K562 (cell line): ENCODE measurements around the gene CLDN5. TPM values are rescaled to one million over a fixed set of nuclear protein-coding genes. Genes with fewer than 3 reads are reported as not detected.

ENCODE experiments used
- BRD4 ChIP-seq: fragments of 200-600 bp; sonication (generic); IDR thresholded peaks from 2 replicates; pipeline ENCODE4 v1.6.1; 2017; ENCODE audit warnings: inconsistent platforms
- FIP1L1 ChIP-seq: fragments of 200-400 bp; formaldehyde crosslinking; IDR thresholded peaks from 2 replicates; pipeline ENCODE4 v1.6.1; 2018; ENCODE audit warnings: mild to moderate bottlenecking, low read depth, low read length; ENCODE audit not compliant: poor library complexity, severe bottlenecking
- FOXA3 ChIP-seq, 2 experiments: fragments of 450-650 bp in 1 of 2; sonication (generic) in 1 of 2; formaldehyde crosslinking; IDR thresholded peaks in 1 of 2; conservative IDR thresholded peaks in 1 of 2; 2 replicates each; pipeline versions ENCODE4 v1.4.0 to v1.8.0; 2020 to 2022; ENCODE audit warnings: mild to moderate bottlenecking in 2 of 2, missing genetic modification reagents in 1 of 2
- HCFC1 ChIP-seq: IDR thresholded peaks from 2 replicates; pipeline ENCODE4 v1.6.1; 2012; ENCODE audit warnings: low read depth, low read length, improper control_type of control experiment
- KLF13 ChIP-seq: fragments of 450-650 bp; IDR thresholded peaks from 2 replicates; pipeline ENCODE4 v1.6.1; 2016; ENCODE audit warnings: missing genetic modification characterization, low read depth, mild to moderate bottlenecking, missing compliant biosample characterization, moderate library complexity, borderline replicate concordance
- KLF6 ChIP-seq: fragments of 250-450 bp; sonication (Bioruptor Pico); IDR thresholded peaks from 2 replicates; pipeline ENCODE4 v1.4.0; 2020; ENCODE audit warnings: mild to moderate bottlenecking, moderate library complexity, borderline replicate concordance
- NBN ChIP-seq: fragments of 450-650 bp; IDR thresholded peaks from 2 replicates; pipeline ENCODE4 v1.6.1; 2016; ENCODE audit warnings: low read depth, mild to moderate bottlenecking
- NR4A1 ChIP-seq, 2 experiments: fragments of 250-450 bp in 1 of 2; fragments of 450-650 bp in 1 of 2; sonication (Bioruptor Pico) in 1 of 2; IDR thresholded peaks; 2 replicates each; pipeline versions ENCODE4 v1.4.0 to v1.6.1; 2016 to 2020; ENCODE audit warnings: mild to moderate bottlenecking in 2 of 2, missing compliant biosample characterization in 1 of 2, missing genetic modification characterization in 1 of 2, moderate library complexity in 1 of 2
- RAD21 ChIP-seq, 2 experiments: fragments of 250-450 bp in 1 of 2; fragments of 450-650 bp in 1 of 2; sonication (Bioruptor Pico) in 1 of 2; formaldehyde crosslinking in 1 of 2; IDR thresholded peaks in 1 of 2; conservative IDR thresholded peaks in 1 of 2; 2 replicates each; pipeline versions ENCODE4 v1.4.0 to v1.8.0; 2020 to 2022; ENCODE audit warnings: mild to moderate bottlenecking in 2 of 2, moderate library complexity in 1 of 2
- RBFOX2 ChIP-seq: fragments of 200-400 bp; formaldehyde crosslinking; IDR thresholded peaks from 2 replicates; pipeline ENCODE4 v1.6.1; 2017; ENCODE audit warnings: low read depth, mild to moderate bottlenecking, low read length, moderate library complexity
- SP2 ChIP-seq: IDR thresholded peaks from 2 replicates; pipeline ENCODE4 v1.6.1; 2011; ENCODE audit warnings: mild to moderate bottlenecking, low read depth, low read length, moderate library complexity; ENCODE audit not compliant: poor library complexity, severe bottlenecking; ENCODE audit errors: extremely low read depth
- ZNF263 ChIP-seq: sonication (generic); formaldehyde crosslinking; IDR thresholded peaks from 2 replicates; pipeline ENCODE4 v1.8.0; 2022; ENCODE audit warnings: mild to moderate bottlenecking, missing genetic modification reagents, borderline replicate concordance
- ZNF282 ChIP-seq: sonication (generic); formaldehyde crosslinking; IDR thresholded peaks from 2 replicates; pipeline ENCODE4 v1.8.1; 2023; ENCODE audit warnings: missing genetic modification reagents
- ZNF79 ChIP-seq: fragments of 250-450 bp; sonication (Bioruptor Pico); IDR thresholded peaks from 2 replicates; pipeline ENCODE4 v1.4.0; 2020; ENCODE audit warnings: low read depth, mild to moderate bottlenecking, moderate library complexity
- polyA plus RNA-seq, 8 experiments: library from polyadenylated mRNA; depleted of rRNA in 4 of 8; stranded (reverse) in 5 of 8; unstranded in 3 of 8; fragments of >200 nt; fragmentation: Nextera tagmentation in 2 of 8; fragmentation: Illumina TruSeq in 1 of 8; extraction: Ambion mirVana in 2 of 8; extraction: Trizol in 1 of 8; gene quantifications; 2 replicates each; pipeline versions ENCODE4 v1.2.1 to v1.2.3, GENCODE V29; 2011 to 2014; ENCODE audit warnings: inconsistent platforms in 1 of 8, missing spikeins in 1 of 8
- total RNA-seq, 7 experiments: library from RNA; depleted of rRNA in 6 of 7; stranded (reverse); fragments of >200 nt in 6 of 7; fragmentation: Illumina TruSeq in 2 of 7; extraction: Trizol in 2 of 7; gene quantifications; 2 replicates each; pipeline versions ENCODE4 v1.2.1 to v1.2.3, GENCODE V29; 2011 to 2021; ENCODE audit warnings: low replicate concordance in 1 of 7
- TF ChIP-seq, protein P1 (sequence below): fragments of 450-650 bp; formaldehyde crosslinking; IDR thresholded peaks from 2 replicates; pipeline ENCODE4 v1.4.0; 2020; ENCODE audit warnings: mild to moderate bottlenecking
- TF ChIP-seq, protein P2 (sequence below): fragments of 250-450 bp; sonication (Bioruptor Pico); IDR thresholded peaks from 2 replicates; pipeline ENCODE4 v1.5.0; 2021; ENCODE audit warnings: mild to moderate bottlenecking, borderline replicate concordance
- TF ChIP-seq, protein P3 (sequence below), 2 experiments: fragments of 450-650 bp in 1 of 2; sonication (generic) in 1 of 2; formaldehyde crosslinking in 1 of 2; IDR thresholded peaks in 1 of 2; conservative IDR thresholded peaks in 1 of 2; 2 replicates each; pipeline versions ENCODE4 v1.6.1 to v1.8.1; 2016 to 2023; ENCODE audit warnings: mild to moderate bottlenecking in 2 of 2, moderate library complexity in 2 of 2, inconsistent platforms in 1 of 2, missing genetic modification reagents in 1 of 2
- TF ChIP-seq, protein P4 (sequence below): sonication (generic); formaldehyde crosslinking; IDR thresholded peaks from 2 replicates; pipeline ENCODE4 v1.8.0; 2022; ENCODE audit warnings: missing genetic modification reagents, mild to moderate bottlenecking, borderline replicate concordance

The CLDN5 gene
- total and polyA plus RNA-seq, 9 of the 15 experiments (the other 6 are each of a cell fraction or from before 2014, with no cell fraction given): 0.20 TPM; not detected in 8

GRCh38 chr22:19479355-19480172 lies 44.6 kb downstream of the CLDN5 start, which contains the start of gene CDC45 (continued):
- TF ChIP-seq, protein P1, sequence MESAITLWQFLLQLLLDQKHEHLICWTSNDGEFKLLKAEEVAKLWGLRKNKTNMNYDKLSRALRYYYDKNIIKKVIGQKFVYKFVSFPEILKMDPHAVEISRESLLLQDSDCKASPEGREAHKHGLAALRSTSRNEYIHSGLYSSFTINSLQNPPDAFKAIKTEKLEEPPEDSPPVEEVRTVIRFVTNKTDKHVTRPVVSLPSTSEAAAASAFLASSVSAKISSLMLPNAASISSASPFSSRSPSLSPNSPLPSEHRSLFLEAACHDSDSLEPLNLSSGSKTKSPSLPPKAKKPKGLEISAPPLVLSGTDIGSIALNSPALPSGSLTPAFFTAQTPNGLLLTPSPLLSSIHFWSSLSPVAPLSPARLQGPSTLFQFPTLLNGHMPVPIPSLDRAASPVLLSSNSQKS (CRISPR knock-in tag): peak; percentile 88; the same call in 1 of the 2 replicates
- TF ChIP-seq FIP1L1 (peak; percentile 91), RBFOX2 (peak; percentile 97), NBN (no peak), ZNF282 (no peak), KLF13 (tag) (peak; percentile 88), ZNF263 (CRISPR knock-in tag) (no peak), FOXA3 (CRISPR knock-in tag; conservative IDR thresholded peaks at IDR 0.05 in 1 of 2, IDR thresholded peaks at IDR 0.05 in 1 of 2) (peak in 1 of 2 experiments; percentile 86; a peak in 2 of 4 replicates), HCFC1 (peak; percentile 90), BRD4 (peak; percentile 16; the same call in 1 of the 2 replicates), SP2 (no peak), KLF6 (CRISPR knock-in tag) (peak; percentile 95; the same call in 1 of the 2 replicates), ZNF79 (CRISPR knock-in tag) (peak; percentile 88), RAD21 (CRISPR knock-in tag; conservative IDR thresholded peaks at IDR 0.05 in 1 of 2, IDR thresholded peaks at IDR 0.05 in 1 of 2) (peak in 1 of 2 experiments; percentile 42; a peak in 2 of 4 replicates), NR4A1 (CRISPR knock-in tag; IDR thresholded peaks at IDR 0.05) (peak; percentile 97), NR4A1 (tag; IDR thresholded peaks at IDR 0.05) (peak; percentile 98)
- TF ChIP-seq, protein P2, sequence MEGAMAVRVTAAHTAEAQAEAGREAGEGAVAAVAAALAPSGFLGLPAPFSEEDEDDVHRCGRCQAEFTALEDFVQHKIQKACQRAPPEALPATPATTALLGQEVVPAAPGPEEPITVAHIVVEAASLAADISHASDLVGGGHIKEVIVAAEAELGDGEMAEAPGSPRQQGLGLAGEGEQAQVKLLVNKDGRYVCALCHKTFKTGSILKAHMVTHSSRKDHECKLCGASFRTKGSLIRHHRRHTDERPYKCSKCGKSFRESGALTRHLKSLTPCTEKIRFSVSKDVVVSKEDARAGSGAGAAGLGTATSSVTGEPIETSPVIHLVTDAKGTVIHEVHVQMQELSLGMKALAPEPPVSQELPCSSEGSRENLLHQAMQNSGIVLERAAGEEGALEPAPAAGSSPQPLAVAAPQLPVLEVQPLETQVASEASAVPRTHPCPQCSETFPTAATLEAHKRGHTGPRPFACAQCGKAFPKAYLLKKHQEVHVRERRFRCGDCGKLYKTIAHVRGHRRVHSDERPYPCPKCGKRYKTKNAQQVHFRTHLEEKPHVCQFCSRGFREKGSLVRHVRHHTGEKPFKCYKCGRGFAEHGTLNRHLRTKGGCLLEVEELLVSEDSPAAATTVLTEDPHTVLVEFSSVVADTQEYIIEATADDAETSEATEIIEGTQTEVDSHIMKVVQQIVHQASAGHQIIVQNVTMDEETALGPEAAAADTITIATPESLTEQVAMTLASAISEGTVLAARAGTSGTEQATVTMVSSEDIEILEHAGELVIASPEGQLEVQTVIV: no peak
- TF ChIP-seq, protein P3, sequence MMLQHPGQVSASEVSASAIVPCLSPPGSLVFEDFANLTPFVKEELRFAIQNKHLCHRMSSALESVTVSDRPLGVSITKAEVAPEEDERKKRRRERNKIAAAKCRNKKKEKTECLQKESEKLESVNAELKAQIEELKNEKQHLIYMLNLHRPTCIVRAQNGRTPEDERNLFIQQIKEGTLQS (IDR thresholded peaks at IDR 0.05): no peak
- TF ChIP-seq, protein P3 (CRISPR knock-in tag; conservative IDR thresholded peaks at IDR 0.05): peak; percentile 93
- TF ChIP-seq, protein P4, sequence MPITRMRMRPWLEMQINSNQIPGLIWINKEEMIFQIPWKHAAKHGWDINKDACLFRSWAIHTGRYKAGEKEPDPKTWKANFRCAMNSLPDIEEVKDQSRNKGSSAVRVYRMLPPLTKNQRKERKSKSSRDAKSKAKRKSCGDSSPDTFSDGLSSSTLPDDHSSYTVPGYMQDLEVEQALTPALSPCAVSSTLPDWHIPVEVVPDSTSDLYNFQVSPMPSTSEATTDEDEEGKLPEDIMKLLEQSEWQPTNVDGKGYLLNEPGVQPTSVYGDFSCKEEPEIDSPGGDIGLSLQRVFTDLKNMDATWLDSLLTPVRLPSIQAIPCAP (CRISPR knock-in tag): no peak
